KG1 (cell line): ENCODE results near the gene TRPM3.

Experiments used
- DNase-seq: peaks from one replicate; lab custom pipeline; 2025; lab: John Stamatoyannopoulos, UW

TRPM3 gene

DNA sequence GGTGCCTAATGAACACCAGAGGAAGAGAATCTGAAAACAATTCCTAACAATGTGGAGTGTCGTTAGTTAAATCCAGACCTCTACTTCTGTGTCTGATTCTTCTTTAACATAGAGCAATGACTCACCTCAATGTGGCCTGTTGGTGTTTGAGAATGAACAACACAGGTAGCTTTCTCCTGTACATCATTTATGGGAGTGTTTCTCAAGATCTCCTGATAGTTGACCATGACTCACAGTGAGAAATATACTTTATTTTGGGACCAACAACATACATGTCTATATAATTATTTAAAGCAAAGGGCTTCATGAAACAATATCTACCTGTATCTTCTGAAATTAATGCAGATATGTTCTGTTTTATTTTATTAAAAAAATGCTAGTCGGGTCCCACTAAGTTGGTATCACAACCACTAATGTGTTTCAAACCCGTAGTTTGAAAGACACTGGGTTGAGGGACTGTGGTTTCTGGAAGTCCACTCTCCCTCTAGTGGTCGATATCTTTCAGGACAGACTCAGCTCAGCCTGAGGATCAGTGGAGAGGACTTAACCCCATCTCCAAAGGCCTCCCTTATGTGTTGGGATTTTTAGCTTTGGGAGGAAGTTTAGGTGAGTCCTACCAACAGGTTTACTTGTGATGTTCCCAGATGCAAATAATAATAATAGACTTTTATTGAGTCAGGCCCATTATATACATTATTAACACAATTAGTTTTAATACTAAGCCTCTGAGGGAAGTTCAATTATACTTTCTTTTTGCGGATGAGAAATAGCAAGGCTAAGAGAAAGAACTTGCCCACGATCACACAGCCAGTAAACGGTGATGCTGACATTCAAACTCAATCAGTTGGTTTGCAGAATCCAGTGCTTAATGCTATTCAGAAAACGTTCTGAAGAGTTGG, 636.9 kb downstream of the TRPM3 start:
- DNase-seq, result no peak

- no peak for DNase-seq
These were observed 640.0 kb downstream of the TRPM3 start for GRCh38 chr9:70481471-70481870.

DNA sequence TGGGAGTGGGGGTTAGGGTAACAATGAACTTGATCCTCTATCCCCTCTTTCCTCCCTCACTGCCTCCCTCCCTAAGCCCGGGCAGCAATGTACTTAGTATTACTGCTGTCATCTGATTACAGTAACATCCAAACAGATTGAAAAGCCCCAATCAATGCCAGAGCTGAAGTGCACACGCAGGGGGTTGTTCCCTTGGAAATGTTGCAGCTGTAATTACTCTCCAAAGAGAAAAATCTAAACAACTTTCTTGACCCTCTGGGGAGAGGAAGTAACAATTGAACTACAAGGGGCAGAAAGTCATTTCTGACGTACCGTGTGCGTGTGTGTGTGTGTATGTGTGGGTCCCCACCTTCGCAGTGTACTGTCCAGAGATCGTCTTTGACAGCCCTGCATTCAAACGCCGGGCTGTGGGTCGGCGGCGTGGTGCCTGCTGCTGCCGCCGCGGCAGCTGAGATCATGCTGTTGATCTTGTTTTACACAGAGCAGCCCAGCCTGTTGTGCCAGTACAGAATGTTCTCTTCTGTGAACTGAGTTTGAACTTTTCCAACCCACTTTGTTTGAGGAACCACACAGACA, 640.9 kb downstream of the TRPM3 start:
- DNase-seq, result no peak

DNA sequence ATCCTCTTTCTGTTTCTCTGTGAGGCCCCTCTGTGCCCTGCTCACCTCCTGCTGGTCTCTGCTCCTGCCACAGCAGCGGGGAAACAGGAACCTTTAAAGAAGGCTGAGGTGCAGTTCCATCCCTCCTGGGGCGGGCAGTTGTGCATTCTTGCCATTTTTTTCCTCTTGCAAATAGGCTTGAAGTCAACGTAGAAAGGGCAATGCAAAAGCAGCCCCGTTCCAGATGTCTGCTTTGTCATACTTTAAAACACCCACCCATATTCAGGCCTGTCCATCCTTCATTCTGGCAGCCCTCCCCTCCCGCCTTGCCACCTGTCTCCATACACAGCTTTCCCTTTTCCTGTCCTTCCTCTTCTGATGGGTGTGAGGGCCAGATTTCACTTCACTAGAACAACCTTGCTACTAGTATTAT, 641.5 kb downstream of the TRPM3 start:
- DNase-seq, result no peak
